ENCODE results near the gene CEACAM1.
"Not testable (repeated sequence)": the region's sequence is repeated elsewhere in the genome, so short reads cannot be mapped to it uniquely, and the experiment has no call there.

CEACAM1 gene

DNA sequence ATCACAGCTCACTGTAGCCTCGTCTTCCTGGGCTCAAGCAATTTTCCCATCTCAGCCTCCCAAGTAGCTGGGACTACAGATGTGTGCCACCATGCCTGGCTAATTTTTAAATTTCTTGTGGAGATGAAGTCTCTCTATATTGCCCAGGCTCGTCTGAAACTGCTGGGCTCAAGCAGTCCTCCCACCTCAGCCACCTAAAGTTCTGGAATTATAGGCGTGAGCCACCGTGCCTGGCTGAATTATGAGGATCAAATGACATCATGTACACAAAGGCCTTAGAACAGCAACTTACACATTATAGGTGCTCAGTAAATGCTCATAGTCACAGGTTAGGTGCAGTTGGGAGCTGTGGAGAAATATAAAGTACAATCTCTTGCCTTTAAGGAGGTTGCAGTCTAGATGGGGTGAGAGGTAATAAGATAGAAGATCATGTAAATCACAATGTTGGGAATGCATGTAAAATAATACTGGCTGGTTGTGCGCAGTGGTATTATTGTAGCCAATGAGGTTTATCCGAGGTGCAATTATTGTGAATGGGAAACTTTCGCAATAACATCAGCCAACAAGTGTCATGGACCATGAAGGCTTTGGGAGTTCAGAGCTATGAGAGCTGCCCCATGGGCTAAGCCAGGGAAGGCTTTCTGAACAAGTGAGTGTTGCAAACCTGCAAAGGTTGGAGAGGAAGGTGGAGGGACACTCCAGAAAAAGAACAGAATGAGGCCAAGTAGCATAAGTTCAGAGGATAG lies 55.7 kb downstream of the CEACAM1 start:
- no peak for DNase-seq

DNA sequence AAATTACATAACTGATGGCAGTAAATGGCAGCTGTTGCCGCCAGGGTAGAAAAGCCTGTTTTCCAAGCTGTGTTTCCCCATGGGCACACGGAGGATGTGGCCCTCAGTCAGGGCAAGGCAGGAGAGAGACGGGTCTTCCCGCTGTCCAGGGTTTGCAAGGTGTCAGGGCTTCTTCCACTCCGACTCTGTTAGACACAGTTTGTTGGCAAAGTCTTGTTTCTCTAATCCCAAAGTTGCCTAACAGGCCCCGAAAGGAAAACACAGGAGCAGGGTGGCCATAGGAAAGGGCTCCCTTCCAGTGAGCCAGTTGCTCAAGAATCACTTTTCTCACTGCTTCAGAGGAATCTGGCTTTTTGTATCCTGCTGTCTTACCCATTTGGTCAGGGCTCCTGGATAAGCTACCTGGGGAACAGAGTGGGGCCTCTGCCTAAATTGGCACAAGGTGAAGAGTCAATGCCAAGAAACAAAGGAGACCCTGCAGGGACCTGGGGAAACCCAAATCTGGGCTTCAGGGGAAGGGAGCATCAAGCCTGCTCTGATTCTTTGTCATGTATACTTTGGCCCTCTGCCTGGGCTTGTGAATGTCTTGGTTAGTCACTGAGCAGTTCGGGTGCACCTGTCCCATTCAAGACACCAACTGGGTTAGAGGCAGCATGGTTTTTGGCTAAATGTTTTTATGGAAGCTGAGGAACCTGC lies 56.6 kb downstream of the CEACAM1 start:
- DNase-seq = no peak

DNA sequence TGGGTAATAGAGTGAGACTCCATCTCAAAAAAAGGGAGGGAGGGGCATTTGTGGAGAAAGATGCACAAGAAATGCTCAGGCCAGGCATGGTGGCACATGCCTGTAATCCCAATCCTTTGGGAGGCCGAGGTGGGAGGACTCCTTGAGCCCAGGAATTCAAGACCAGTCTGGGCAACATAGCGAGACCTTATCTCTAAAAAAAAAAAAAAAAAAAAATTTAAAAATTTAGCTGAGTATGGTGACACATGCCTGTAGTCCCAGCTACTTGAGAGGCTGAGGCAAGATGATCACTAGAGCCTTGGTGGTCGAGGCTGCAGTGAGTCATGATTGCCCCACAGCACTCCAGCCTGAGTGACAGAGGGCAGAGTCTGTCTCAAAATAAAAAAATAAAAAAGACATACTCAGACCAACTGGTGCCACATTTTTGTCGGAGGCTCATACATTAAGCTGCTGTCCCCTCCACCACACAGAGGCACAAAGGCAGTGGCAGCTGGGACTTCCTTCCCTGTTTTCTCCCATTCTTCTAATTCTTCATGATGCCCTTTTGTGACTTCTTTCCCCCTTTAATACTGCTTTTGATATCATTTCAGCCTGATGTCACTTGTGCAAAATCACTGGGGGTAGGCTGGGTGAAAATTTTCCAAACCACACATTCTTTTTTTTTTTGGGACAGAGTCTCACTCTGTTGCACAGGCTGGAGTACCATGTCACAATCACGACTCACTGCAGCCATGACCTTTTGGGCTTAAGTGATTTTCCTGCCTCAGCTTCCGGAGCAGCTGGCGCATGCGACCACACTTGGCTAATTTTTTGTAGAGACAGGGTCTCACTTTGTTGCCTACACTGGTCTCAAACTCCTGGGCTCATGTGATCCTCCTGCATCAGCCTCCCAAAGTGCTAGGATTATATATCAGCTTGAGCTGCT lies 58.7 kb downstream of the CEACAM1 start:
- no peak for DNase-seq

DNA sequence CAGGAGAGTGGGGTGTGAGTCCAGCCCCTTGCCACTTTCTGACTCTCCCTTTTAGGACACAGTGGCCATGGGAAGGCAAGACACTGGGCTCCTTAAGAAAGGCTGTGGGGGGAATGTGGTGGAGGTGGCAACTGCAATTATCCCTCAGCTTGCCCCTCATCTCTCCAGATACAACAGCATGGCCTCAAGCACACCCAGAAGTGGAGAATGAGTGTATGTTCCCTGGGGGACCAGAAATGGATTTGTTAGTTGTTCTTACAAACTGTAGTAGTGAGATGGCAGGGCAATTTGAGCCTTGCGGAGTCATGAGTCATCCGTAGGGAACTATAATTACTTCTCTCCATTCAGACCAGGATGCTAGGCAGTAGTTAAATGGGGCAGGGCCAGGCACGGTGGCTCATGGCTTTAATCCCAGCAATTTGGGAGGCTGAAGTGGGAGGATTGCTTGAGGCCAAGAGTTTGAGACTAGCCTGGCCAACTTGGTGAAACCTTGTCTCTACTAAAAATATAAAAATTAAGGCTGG lies 59.9 kb downstream of the CEACAM1 start:
- DNase-seq = peak; percentile 24

DNA sequence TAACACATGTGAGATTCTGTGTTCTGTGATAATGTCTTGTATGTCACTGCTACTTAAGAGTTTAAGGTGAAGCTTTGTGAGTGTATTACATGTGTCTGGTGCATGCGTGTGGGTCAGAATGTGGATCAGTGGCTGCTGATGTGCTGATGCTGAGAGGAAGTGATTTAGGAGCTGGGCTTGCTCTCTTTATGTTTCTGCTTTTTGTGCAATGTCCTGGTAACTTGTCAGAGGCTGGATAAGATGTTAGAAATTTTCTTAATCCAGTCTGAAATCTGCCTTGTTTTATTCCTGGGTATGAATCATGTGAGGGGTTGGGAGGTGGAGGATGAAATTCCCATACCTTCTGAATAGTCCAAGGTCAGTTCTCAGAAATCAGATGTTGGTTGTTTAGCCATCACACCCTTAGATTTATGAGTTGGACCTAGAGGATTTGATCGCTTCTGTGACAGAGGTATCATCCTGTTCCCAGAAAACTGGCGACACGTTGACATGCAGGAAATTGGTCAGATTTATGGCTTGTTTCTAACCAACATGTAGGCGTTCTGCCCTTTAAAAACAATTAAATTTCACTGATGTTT lies 61.0 kb downstream of the CEACAM1 start:
- no peak for DNase-seq

DNA sequence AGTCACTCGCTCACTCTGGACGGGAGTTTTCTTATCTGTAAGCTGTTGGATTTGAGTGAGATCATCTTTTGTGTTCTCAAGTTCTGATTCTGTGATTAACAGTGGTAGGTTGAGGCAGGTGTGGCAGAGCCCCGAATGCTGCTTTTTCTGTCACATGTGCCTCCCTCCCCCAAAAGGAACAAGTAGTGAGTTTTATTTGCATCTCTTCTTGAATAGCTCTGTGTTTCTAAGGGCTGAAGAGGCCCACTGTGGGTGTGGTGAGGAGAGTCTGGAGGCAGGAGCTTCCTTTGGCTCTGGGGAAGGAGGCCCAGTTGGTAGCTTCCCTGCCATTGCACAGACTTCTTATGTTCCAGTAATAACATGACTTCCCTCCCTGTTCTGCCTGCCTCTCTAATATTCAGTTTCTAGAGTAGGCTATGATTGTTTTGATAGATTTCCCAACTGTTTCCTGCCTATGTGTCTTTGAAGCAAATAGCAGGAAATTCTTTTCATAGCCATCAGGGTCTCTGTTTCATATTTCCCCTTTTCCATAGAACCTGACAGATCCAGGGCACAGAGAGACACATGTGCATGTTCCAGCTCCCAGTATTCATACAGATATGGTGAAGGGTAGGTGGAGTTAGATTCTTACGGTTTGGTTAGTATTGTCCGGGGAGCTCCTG lies 61.6 kb downstream of the CEACAM1 start:
- DNase-seq = no peak

DNA sequence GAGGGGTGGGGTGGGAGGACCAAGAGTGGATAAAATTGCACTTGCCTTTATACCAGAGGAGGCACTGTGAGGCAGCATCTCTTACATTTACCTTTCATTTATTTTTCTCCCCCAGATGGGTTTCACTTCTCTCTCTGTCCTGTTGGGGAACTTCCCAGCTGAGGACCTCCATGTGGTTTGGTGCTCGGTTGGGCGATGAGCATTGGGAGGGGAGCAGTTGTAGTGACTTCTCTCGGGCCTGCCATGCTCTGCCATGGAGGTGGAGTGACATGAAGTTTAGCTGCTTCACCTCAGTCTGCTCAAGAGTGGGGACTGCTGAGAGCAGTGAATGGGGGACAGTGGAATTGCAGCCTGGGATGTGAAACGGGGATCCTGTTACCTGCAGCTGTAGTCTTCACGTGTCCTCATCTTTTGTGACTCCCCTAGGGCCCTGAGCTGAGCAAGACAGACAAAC lies 62.4 kb downstream of the CEACAM1 start:
- no peak for DNase-seq

DNA sequence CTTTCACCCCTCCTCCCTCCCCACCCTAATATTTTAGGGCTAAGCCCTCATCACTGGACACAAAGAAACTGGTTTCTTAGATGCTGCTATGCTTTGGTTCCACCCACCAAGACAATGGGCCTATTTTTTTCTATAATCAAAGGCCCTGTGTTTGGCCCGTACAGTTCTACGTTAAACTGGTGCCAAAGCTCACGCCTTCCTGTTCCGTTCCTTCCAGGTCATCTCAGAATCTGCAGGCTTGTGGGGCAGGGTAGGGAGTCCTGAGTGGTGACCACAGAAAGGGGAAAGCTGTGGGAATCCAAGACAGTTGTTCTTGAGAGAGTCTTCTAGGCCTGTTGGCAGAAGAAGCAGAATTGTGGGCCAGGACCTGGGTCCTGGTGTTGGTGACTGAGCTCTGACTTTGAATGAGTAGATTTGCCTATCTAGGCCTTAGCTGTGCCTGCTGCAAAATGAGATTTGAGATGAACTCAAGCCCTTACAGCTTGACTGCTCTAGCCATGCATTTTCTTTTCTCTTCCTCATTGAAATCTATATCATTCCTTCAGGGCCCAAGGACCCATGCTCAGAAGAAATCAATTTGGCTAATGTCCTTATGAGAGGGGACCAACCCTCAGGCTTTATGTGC lies 66.5 kb downstream of the CEACAM1 start:
- DNase-seq = no peak

DNA sequence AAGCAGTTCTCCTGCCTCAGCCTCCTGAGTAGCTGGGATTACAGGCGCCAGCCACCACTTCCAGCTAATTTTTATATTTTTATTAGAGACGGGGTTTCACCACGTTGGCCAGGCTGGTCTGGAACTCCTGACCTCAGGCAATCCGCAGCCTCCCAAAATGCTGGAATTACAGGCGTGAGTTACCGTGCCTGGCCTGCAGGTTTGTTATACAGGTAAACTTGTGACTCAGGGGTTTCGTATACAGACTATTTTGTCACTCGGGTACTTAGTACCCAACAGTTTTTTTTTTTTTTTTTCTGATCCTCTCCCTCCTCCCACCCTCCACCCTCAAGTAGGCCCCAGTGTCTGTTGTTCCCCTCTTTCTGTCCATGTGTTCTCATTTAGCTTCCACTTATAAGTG lies 67.0 kb downstream of the CEACAM1 start:
- DNase-seq = not testable (repeated sequence)

DNA sequence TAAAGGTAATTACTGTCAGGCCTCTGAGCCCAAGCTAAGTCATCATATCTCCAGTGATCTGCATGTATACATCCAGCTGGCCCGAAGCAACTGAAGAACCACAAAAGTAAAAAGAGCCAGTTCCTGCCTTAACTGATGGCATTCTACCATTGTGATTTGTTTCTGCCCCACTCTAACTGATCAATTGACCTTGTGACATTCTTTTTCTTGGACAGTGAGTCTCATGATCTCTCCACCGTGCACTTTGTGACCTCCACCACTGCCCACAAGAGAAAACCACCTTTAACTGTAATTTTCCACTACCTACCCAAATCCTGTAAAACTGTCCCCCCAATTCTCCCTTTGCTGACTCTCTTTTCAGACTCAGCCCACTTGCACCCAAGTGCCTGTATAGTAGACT lies 68.4 kb downstream of the CEACAM1 start:
- no peak for DNase-seq
